ENCODE measurements around the gene TIAM2. TPM values are rescaled to one million over a fixed set of nuclear protein-coding genes. Genes with fewer than 3 reads are reported as not detected.

The TIAM2 gene
- total RNA-seq, 3 donors from 2014 or later (not counting 1 experiment from before 2014, with no cell fraction given), result 6.5 to 11.1 (median 8.7) TPM

- no peak overlapping the region for H3K27ac ChIP-seq (ENCODE audit: low read length)
- 95% methylated on average over 6 of the region's 11 CpGs for WGBS (ENCODE audit: insufficient coverage)
- ATAC-seq, result no peak
- H3K27me3 Mint-ChIP-seq (ENCODE audit: low read depth in 2 of 2), result no peaks in the 10 kb centered on the region
- H3K4me1 ChIP-seq (ENCODE audit: control insufficient read depth, insufficient read depth, low read length), result no peaks in the 10 kb centered on the region
- H3K36me3 Mint-ChIP-seq, result no peaks in the 10 kb centered on the region
- H3K4me1 Mint-ChIP-seq, result peaks cover 10 to 14% of the 10 kb centered on the region in 2 donors
- H3K36me3 ChIP-seq (ENCODE audit: control insufficient read depth, insufficient read depth, low read length), result peaks cover 43% of the 10 kb centered on the region
- TF ChIP-seq, protein P1, sequence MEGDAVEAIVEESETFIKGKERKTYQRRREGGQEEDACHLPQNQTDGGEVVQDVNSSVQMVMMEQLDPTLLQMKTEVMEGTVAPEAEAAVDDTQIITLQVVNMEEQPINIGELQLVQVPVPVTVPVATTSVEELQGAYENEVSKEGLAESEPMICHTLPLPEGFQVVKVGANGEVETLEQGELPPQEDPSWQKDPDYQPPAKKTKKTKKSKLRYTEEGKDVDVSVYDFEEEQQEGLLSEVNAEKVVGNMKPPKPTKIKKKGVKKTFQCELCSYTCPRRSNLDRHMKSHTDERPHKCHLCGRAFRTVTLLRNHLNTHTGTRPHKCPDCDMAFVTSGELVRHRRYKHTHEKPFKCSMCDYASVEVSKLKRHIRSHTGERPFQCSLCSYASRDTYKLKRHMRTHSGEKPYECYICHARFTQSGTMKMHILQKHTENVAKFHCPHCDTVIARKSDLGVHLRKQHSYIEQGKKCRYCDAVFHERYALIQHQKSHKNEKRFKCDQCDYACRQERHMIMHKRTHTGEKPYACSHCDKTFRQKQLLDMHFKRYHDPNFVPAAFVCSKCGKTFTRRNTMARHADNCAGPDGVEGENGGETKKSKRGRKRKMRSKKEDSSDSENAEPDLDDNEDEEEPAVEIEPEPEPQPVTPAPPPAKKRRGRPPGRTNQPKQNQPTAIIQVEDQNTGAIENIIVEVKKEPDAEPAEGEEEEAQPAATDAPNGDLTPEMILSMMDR (IDR thresholded peaks at IDR 0.05), result no peak
- no peak overlapping the region for H3K4me3 ChIP-seq (ENCODE audit: low read length)
- H3K27ac Mint-ChIP-seq, result peak overlapping the region in 1 of 2 donors; percentile 34
- no peaks in the 10 kb centered on the region for H3K9me3 ChIP-seq (ENCODE audit: control insufficient read depth, insufficient read depth, low read length)
- no peaks in the 10 kb centered on the region for H3K27me3 ChIP-seq (ENCODE audit: control insufficient read depth, insufficient read depth, low read length)
- no peak for DNase-seq
- H3K9me3 Mint-ChIP-seq, result no peaks in the 10 kb centered on the region
- intact Hi-C loops (cut with micrococcal nuclease), result no loop called here
- no peak overlapping the region for H3K4me3 Mint-ChIP-seq
Measured at GRCh38 chr6:155261111-155261900, 266.2 kb downstream of the TIAM2 start.

- TF ChIP-seq, protein P1 (IDR thresholded peaks at IDR 0.05), result no peak
- no peaks in the 10 kb centered on the region for H3K9me3 ChIP-seq (ENCODE audit: control insufficient read depth, insufficient read depth, low read length)
- no peak for DNase-seq
- H3K4me3 ChIP-seq (ENCODE audit: low read length), result no peak overlapping the region
- ATAC-seq, result no peak
- H3K27ac Mint-ChIP-seq, result peak overlapping the region in 1 of 2 donors; percentile 34
- no peaks in the 10 kb centered on the region for H3K9me3 Mint-ChIP-seq
- H3K4me1 Mint-ChIP-seq, result peaks cover 10 to 14% of the 10 kb centered on the region in 2 donors
- intact Hi-C loops (cut with micrococcal nuclease), result no loop called here
- H3K27ac ChIP-seq (ENCODE audit: low read length), result no peak overlapping the region
- no peaks in the 10 kb centered on the region for H3K36me3 Mint-ChIP-seq
- H3K36me3 ChIP-seq (ENCODE audit: control insufficient read depth, insufficient read depth, low read length), result peaks cover 35% of the 10 kb centered on the region
- H3K4me1 ChIP-seq (ENCODE audit: control insufficient read depth, insufficient read depth, low read length), result no peaks in the 10 kb centered on the region
- no peaks in the 10 kb centered on the region for H3K27me3 Mint-ChIP-seq (ENCODE audit: low read depth in 2 of 2)
- no peaks in the 10 kb centered on the region for H3K27me3 ChIP-seq (ENCODE audit: control insufficient read depth, insufficient read depth, low read length)
- WGBS (ENCODE audit: insufficient coverage), result 100% methylated on average over 1 of the region's 4 CpGs
- H3K4me3 Mint-ChIP-seq, result no peak overlapping the region
Measured at GRCh38 chr6:155262655-155263054, 267.5 kb downstream of the TIAM2 start.

DNA sequence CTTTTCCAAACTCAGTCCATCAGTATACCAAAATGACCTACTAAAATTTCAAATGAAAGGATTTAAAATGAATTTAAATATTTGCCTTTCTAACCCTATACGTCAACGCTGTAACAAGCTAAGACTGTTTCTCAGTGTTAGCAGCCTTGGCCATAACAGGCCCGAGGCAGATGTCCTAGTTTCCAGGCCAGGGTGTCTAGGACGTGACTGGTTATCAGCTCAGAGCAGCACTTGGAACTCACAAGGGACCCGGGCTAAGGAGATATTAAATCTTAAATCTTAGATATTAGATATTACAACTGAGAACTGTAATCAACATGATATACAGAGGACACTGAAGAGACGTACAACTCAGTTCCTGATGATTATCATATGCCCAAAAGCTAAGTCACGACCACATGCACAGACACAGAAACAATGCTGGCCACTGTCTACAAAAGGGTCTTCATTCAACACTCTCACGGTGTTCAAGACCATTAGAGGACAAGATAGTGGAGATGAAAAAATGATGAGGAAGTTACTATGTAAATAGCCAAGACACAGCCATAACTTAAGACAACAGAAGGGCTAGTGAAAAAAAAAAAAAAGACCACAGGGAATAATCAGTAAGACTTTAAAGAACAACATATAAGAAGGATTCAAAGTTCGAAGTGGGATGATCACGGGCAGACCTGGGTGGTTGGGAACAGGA, 268.4 kb downstream of the TIAM2 start, which contains the start of gene CLDN20:
Gene CLDN20 (plus strand): TSS at position 641 of the 691 bp plus-strand sequence. CDS start 11,707 bp downstream, outside the sequence.
- intact Hi-C loops (cut with micrococcal nuclease), result no loop called here
- H3K27me3 ChIP-seq (ENCODE audit: control insufficient read depth, insufficient read depth, low read length), result no peaks in the 10 kb centered on the region
- Mint-ChIP-seq H3K36me3 (no peaks in the 10 kb centered on the region), H3K4me3 (no peak within 1 kb of the TSS), H3K27me3 (ENCODE audit: low read depth in 2 of 2) (no peaks in the 10 kb centered on the region), H3K9me3 (no peaks in the 10 kb centered on the region), H3K27ac (no peak within 1 kb of the TSS), H3K4me1 (peaks cover 16 to 20% of the 10 kb centered on the region in 2 donors)
- no peak within 1 kb of the TSS for H3K4me3 ChIP-seq (ENCODE audit: low read length)
- DNase-seq, result no peak
- 99% methylated on average over 9 of the region's 10 CpGs for WGBS (ENCODE audit: insufficient coverage)
- H3K36me3 ChIP-seq (ENCODE audit: control insufficient read depth, insufficient read depth, low read length), result peaks cover 30% of the 10 kb centered on the region
- no peak within 1 kb of the TSS for H3K27ac ChIP-seq (ENCODE audit: low read length)
- TF ChIP-seq, protein P1 (IDR thresholded peaks at IDR 0.05), result no peak
- no peaks in the 10 kb centered on the region for H3K9me3 ChIP-seq (ENCODE audit: control insufficient read depth, insufficient read depth, low read length)
- H3K4me1 ChIP-seq (ENCODE audit: control insufficient read depth, insufficient read depth, low read length), result no peaks in the 10 kb centered on the region
- no peak for ATAC-seq
